Measurements from ENCODE around the gene PDGFC.

Gene PDGFC

DNA sequence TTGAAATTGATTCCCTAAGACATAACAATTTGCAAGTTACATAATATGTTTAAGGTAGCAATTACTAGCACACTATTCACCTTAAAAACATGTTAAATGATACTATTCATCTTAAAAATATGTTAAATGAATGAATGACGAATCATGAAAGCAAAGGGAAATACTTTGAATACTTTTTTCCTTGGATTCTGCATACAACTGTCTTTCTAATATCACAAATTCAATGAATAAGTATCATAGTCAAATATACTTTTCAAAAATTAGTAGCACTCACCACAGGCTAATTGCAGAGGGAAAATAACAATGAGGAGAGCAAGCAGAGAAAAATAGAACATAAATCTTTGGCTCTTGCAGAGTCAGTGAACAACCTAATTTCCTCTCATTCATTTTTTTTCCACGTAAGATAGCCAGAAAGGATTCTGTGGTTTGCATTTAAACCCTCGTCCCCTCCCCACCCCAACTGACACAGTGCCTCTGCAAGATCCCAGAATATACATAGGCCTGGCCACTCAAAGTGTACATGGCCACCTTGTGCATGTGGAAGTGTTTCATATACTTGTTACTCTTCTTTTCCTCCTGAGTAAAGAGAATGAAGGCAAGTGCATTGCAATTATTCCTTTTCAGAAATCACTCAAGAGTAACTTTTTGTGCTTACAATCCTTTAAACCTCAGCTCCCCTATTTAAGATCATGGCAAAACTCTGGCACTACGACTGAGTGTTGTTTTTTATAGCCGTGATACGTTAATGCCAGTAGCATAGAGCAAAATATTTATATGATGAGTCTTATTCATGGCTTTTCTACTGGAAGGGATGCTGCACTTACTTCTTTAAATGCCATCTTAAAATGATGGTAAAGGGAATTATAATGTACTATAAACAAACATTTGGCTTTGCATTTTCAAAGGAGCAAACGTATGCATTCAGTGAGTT is 236.4 kb downstream of the PDGFC start:
- no peak for DNase-seq

DNA sequence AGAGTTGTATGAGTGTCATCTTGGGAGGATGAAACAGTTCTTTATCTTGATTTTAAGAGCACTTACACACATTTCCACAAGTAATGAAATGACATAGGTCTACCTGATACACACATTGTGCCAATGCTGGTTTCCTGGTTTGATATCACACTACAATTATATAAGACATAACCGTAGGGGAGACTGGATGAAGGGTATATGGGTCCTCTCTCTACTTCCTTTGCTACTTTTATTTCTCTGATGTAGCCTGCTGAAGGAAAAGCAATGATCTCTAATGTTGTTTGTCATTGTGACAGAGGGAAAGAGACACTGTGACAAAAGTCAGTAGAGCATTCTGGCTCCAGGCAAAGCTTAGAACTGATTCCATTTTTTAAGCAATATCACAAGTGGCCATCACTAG is 238.0 kb downstream of the PDGFC start:
- no peak for DNase-seq

DNA sequence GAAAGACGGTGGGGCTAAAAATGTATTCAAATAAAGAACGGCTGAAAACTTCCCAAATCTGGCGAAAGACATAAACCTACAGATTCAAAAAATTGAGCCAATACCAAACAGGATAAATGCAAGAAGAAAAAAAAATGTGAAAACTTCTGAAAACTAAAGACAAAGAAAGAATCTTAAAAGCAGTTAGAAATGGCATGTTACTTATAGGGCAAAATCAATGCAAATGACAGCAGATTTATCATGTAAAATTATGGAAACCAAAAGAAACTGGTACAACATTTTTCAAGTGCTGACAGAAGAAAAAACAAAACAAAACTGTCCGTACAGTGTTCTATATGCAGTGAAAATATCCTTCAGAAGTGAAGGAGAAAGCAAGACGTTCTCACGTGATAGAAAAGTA is 239.0 kb downstream of the PDGFC start:
- DNase-seq = no peak

DNA sequence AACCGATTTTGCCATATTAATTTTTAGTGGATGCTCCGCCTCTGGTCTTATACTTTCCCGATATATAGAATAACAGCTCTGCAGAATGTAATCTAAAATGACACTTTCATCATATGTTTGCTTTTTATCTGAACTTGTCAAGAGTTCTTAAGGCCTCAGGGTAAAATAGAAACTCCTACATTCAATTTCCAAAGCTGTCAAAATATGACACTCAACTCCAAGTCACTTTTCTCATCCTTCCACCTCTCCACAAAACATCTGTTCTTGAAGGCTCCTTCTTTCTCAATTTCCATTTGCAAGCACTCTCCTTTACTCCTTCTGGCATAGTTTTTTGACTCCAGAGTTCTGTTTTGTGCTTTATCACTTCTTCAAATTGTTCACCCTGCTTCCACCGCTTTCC is 242.2 kb downstream of the PDGFC start:
- DNase-seq = no peak

DNA sequence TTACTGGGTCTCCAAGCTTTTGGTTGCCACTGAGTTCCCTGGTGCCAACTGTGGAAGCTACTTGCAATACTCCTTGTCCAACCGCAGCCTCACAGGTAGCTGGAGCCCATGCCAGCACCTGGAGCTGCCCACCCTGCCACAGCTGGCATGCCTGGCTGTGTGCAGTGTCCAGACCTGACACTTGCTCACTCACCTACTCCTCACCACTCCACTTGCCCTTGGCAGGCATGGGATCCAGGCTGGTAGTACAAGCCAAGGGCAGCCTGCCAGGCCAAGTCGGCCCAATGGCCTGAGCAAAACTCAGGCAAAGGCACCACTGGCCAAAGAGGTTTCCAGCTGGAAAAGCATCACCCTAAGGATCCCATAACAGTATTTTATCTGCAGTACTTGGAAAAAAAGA is 246.3 kb downstream of the PDGFC start:
- peak in 1 of 14 donors; percentile 22 for DNase-seq

DNA sequence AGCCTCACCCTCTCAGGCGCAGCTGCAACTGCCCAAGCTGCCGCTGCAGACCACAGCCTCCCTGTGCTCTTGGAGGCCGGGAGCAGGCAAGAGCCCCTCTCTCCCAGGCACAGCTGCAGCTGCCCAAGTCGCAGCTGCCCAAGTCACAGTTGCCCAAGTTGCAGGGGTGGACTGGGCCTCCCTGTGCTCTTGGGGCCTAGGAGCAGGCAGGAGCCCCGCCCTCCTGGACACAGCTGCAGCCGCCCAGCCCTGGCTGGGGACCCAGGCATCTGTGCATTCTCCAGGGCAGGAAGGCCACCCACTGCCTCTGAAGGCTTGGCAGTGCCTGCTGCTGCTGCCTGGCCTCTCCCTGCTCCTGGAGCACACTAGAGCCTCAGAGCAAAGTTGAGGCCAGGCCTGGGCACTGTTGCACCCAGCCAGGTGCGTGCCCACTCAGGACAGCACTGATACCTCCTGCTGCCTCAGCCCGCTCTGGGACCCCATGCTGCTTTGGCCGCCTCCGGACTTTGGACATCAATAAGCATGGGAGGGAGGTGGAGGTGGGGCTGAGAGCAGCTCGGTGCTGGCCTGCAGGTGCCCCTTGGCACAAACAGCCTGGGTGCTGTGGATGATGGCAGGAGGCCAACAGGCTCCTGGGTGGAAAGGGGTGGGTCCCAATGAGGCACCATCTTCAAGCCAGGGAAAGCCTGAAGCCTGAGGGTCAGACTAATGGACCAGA is 247.5 kb downstream of the PDGFC start:
- DNase-seq = no peak

DNA sequence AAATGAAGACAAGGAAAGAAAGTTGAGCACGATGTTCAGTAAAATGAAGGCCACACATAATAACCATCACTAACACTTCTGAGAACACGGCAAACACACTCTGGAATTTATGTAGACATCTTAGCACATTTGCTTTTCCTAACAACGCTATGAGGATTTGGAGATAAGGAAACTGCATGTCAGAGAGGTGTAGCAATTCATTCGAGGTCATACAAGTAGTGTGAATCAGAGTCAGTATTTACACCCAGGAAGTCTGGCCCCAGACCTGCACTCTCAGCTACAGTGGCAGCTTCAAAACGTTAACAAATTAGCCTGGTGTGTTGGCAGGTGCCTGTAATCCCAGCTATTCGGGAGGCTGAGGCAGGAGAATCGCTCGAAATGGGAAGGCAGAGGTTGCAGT is 253.4 kb downstream of the PDGFC start:
- no peak for DNase-seq

DNA sequence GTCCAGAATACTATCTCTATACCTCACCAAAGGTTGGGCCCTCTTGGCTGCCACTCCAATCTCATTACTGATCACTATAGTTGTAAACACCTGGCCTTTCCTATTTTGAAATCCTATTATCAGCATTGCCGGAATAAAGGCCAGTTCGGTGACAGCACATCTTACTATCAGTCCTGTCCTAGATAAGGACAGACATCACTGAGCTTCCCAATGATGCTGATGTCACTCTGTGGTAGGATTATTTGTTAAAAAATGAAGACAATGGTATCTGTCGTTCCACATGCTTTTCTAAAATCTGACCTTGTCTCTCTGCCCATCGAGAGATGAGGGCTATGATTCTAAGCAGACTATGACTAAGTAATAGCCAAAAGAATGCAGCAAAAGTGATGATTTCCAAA is 260.4 kb downstream of the PDGFC start:
- no peak for DNase-seq

Measured in C1 segment of cervical spinal cord (tissue), 14 donors.